ENCODE results near the gene HOXA7. TPM values are rescaled to one million over a fixed set of nuclear protein-coding genes. Genes with fewer than 3 reads are reported as not detected.

The HOXA7 gene
- total RNA-seq, 1 donor from 2014 or later, result 1.4 TPM

DNA sequence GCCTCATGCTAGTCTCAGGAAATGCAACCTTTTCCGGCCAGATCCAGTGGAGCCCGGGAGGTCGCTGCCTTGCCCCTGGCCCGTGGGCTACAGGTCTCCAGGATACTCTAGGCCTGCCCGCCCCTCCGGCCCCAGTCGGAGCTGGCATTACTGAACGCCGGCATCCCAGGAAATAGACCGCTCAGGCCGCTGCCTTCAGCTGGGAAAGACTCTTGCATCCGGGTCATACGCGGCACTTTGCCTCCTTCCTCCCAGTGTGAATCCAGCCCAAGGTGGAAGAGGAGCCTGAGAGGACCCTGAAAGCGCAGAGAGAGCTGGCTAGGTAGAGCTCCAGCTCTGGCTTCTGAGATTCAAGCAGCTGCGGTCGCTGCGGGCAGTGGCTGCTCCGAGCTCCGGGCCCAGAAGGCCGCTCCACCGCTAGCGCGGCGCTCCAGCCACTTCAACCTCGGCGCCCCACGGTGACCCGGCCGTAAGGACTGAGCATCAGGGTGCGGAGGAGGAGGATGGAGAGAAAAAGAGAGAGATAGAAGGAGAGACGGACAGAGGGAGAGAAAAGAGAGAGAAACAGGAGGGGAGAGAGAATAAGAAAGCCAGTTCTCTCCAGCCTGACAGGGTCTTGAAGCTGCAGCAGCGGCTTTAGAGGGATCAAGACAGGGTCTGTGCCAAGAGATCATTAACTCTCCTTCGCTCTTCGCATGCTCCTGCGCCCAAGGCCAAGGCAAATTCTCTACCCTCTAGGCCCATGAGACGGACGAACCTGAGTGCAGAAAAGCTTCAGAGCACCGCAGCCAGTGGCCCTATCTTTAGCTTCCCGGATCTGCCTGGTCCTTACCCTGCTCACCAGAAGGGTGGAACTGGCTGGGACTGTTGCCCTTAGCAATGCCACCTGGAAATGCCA lies 19.4 kb upstream of the HOXA7 start:
- Mint-ChIP-seq H3K4me1 (ENCODE audit: low read depth) (peaks cover 9% of the 10 kb centered on the region), H3K27me3 (peaks cover 88% of the 10 kb centered on the region), H3K9me3 (ENCODE audit: low read depth) (no peaks in the 10 kb centered on the region), H3K36me3 (ENCODE audit: insufficient read depth) (no peaks in the 10 kb centered on the region), H3K4me3 (ENCODE audit: low read depth) (no peak overlapping the region), H3K27ac (peak overlapping the region; percentile 29)
- TF ChIP-seq, protein P1, sequence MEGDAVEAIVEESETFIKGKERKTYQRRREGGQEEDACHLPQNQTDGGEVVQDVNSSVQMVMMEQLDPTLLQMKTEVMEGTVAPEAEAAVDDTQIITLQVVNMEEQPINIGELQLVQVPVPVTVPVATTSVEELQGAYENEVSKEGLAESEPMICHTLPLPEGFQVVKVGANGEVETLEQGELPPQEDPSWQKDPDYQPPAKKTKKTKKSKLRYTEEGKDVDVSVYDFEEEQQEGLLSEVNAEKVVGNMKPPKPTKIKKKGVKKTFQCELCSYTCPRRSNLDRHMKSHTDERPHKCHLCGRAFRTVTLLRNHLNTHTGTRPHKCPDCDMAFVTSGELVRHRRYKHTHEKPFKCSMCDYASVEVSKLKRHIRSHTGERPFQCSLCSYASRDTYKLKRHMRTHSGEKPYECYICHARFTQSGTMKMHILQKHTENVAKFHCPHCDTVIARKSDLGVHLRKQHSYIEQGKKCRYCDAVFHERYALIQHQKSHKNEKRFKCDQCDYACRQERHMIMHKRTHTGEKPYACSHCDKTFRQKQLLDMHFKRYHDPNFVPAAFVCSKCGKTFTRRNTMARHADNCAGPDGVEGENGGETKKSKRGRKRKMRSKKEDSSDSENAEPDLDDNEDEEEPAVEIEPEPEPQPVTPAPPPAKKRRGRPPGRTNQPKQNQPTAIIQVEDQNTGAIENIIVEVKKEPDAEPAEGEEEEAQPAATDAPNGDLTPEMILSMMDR (IDR thresholded peaks at IDR 0.05; ENCODE audit: unreplicated experiment), result no peak
- DNase-seq (ENCODE audit: low spot score, unreplicated experiment), result no peak

GRCh38 chr7:27174874-27175625 lies 18.6 kb upstream of the HOXA7 start:
- Mint-ChIP-seq H3K27me3 (peaks cover 88% of the 10 kb centered on the region), H3K9me3 (ENCODE audit: low read depth) (no peaks in the 10 kb centered on the region), H3K4me1 (ENCODE audit: low read depth) (peaks cover 7% of the 10 kb centered on the region), H3K4me3 (ENCODE audit: low read depth) (peak overlapping the region; percentile 41), H3K27ac (peak overlapping the region; percentile 29), H3K36me3 (ENCODE audit: insufficient read depth) (no peaks in the 10 kb centered on the region)
- DNase-seq (ENCODE audit: low spot score, unreplicated experiment), result no peak
- TF ChIP-seq, protein P1 (IDR thresholded peaks at IDR 0.05; ENCODE audit: unreplicated experiment), result no peak

DNA sequence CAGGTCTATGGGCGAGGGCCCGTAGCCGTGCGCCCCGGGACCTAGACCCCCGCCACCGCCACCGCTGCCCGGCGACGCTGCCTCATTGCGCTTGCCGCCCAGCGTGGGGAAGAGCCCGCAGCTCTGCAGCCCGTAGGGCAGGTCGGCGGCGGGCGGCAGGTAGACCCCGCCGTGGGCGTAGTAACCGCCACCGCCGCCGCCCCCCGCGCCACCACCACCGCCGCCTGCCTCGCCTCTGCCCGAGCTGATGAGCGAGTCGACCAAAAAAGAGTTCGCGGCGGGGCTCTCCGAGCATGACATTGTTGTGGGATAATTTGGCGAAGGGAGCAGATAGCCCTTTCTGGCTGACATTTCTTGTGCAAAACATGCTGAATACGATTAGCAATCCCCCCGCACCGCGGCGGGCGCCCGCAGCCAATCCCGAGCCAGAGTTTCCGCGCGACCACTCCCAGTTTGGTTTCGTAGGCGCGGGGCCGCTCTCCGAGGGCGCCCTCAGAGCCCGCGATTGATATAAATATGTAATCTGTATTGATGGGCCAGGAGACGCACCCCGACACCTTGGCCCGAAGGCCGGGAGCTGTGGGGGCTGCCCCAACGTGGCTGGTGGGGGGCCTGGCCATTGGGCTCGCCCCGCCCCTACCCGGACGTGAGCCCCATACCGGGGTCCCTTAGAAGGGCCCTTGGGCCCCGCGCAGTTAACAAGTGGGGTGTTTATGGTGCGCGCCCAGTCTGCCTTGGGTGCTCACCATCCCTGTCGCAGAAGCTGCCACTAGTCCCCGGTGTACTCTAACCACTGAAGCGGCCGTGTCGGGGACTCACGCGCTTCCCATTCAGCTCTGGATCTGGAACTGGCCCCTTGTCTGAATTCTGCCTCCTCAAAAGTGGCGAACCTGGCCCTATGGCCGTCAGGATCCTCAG lies 17.7 kb upstream of the HOXA7 start, which contains the start of gene HOXA10:
Gene HOXA10, minus strand, starts transcription at position 365 of the 918 bp plus-strand sequence. Its CDS starts 14 bp downstream, at position 351.
- Mint-ChIP-seq H3K36me3 (ENCODE audit: insufficient read depth) (no peaks in the 10 kb centered on the region), H3K4me1 (ENCODE audit: low read depth) (peaks cover 1% of the 10 kb centered on the region), H3K27ac (no peak within 1 kb of the TSS), H3K9me3 (ENCODE audit: low read depth) (no peaks in the 10 kb centered on the region), H3K4me3 (ENCODE audit: low read depth) (peak within 1 kb of the TSS; percentile 41), H3K27me3 (peaks cover 84% of the 10 kb centered on the region)
- DNase-seq (ENCODE audit: low spot score, unreplicated experiment), result no peak
- TF ChIP-seq, protein P1 (IDR thresholded peaks at IDR 0.05; ENCODE audit: unreplicated experiment), result no peak

GRCh38 chr7:27173511-27173955 lies 17.1 kb upstream of the HOXA7 start:
- TF ChIP-seq, protein P1 (IDR thresholded peaks at IDR 0.05; ENCODE audit: unreplicated experiment), result no peak
- Mint-ChIP-seq H3K4me1 (ENCODE audit: low read depth) (peaks cover 3% of the 10 kb centered on the region), H3K27me3 (peaks cover 84% of the 10 kb centered on the region), H3K4me3 (ENCODE audit: low read depth) (no peak overlapping the region), H3K36me3 (ENCODE audit: insufficient read depth) (no peaks in the 10 kb centered on the region), H3K9me3 (ENCODE audit: low read depth) (no peaks in the 10 kb centered on the region), H3K27ac (no peak overlapping the region)
- no peak for DNase-seq (ENCODE audit: low spot score, unreplicated experiment)

Measured in progenitor cell of endocrine pancreas (in vitro differentiated cells).